Occipital lobe (tissue), 2 donors: ENCODE measurements around the gene MUS81. TPM values are rescaled to one million over a fixed set of nuclear protein-coding genes. Genes with fewer than 3 reads are reported as not detected.

Experiments
- DNase-seq: peaks from one replicate; lab custom pipeline; 2025; lab: John Stamatoyannopoulos, UW
- total RNA-seq: library from RNA; depleted of rRNA; stranded (reverse); fragments of >200 nt; gene quantifications from one replicate; pipeline ENCODE4 v1.2.3, GENCODE V29; 2014

The MUS81 gene
- total RNA-seq, 1 donor from 2014 or later, result 45.9 TPM

DNA sequence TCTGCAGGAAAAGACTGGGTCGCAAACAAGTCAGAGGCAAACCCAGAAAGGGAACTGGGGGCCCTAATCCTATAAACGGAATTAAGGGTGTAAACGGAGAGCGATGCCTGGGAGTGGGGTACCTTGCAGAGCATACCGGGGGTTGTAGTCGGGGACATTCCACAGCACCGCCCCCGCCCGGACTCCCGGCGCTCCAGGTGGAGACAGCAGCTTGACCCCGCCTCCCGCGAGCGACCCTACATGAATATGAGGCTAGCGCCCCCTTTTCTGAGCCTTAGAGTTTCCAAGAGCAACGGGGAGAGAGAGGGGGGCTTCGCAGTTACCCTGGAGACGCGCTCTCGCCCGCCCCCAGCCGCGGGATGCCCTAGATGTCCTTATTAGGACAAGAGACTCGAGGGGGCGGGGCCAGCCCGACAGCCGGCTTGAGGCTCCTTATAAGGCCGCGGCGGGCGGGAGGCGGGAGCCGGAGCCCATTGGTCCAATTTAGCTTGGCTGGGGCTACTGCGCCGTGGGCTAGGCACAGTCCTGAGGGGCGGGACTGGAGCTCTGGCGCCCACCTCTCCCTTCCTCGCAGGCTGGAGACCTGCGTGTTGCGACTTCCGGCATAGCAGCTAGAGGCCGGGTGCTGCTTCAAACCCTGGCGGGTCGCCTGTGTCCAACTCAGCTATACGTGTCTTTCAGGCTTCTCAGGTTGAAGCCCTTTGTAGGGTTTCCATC is 980 bp upstream of the MUS81 start:
- DNase-seq, result peak; percentile 96

DNA sequence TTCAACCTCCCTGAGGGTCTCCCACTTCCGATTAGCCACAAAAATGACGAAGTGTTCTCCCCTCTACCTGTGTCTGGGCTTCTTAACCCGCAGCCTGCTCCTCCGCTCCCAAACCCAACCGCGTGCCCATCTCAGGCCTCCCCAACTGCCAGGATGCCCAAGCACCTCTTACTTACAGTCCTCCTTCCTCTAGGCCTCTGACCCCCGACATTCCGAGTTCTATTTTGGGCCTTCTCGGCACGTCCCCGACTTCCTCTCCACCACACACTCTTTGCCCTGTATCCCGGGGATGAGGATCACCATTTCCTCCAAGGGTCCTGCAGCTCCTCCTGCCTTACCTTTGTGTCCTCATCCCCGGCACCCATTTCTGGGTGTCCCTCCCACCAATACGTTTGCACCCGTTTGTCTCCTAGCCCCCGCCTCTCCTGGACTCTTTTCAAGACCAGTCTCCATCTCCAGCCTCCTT is 388 bp upstream of the MUS81 start:
- no peak for DNase-seq

DNA sequence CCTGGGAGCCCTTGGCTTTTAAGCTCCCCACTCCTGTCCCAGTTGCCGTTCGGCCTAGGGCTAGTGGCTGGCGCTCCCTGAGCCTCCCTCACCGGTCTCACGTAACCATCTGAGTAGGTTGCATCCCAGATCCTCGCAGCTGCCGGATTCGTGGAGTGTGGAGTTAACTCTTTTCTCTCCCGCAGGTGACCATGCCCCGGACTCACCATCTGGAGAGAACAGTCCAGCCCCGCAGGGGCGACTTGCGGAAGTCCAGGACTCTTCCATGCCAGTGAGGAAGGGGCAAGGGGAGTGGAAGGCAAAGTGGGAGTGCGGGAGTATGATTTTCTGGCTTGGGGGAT is 902 bp downstream of the MUS81 start:
- no peak for DNase-seq

DNA sequence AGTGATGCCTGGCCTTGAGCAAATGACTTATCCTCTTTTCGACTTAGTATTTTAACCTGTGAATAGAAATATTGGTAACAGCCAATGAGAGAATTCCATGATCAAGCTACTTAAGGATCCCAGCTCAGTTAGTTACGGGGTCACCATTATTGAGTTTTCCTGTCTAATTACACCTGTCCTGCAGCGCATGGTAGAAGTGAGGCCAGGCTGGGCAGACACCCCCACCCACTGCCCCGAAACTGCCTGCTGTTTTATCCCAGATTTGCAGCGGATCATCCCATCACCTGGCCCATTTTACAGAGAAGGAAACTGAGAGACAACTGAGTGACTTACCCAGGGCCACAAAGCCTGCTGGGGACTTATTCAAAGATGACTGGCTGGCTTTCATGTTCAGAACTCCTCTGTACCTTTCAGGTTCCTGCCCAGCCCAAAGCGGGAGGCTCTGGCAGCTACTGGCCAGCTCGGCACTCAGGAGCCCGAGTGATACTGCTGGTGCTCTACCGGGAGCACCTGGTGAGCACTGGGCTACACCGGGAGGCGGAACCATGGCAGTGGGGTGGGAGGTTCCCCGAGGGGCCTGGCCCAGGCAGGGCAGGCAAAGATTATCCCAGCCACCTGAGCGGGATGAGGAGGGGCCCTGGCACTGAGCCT is 1.4 kb downstream of the MUS81 start:
- no peak for DNase-seq

DNA sequence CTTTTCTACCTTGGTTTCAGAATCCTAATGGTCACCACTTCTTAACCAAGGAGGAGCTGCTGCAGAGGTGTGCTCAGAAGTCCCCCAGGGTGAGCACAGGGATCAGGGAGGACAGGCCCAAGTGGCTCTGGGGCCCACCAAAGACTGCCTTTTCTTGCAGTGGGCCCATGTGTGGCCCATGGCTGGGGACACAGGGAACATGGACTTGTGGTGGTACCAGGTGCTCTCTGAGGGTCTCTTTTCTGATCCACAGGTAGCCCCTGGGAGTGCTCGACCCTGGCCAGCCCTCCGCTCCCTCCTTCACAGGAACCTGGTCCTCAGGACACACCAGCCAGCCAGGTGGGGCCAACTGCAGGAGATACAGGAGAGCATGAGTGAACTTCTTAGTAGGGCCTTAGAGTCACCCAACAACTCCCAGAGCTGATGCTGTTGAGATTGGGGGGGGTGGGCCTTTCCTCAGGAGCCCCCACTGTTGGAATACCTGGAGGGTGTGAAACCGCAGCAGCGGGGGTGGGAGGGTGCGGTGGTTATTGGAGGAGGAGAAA is 2.0 kb downstream of the MUS81 start:
- no peak for DNase-seq

DNA sequence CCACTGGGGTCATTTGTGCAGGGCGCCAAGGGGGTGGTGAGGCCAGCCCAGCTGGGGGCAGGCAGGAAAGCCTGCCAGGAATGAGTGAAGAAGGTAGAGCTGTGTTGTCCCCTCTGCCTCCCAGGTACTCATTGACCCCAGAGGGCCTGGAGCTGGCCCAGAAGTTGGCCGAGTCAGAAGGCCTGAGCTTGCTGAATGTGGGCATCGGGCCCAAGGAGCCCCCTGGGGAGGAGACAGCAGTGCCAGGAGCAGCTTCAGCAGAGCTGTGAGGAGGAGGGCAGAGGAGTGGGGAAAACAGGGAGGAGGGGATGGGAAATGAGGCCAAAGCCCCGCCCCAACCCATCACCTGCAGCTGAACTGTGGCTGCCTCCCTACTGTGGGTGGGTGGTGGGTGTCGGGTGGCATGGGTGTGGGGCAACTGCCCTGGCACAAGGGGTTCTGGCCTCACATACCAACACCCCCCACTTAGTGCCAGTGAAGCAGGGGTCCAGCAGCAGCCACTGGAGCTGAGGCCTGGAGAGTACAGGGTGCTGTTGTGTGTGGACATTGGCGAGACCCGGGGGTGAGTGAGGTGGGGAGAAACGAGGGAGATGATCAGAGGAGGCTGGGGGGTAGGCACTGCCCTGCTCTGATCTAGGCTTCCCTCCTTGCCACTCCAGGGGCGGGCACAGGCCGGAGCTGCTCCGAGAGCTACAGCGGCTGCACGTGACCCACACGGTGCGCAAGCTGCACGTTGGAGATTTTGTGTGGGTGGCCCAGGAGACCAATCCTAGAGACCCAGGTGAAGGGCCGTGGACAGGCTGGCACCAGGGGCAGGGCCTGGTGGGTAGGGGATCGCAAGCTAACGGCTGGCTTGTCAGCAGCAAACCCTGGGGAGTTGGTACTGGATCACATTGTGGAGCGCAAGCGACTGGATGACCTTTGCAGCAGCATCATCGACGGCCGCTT is 3.0 kb downstream of the MUS81 start:
- DNase-seq, result no peak

DNA sequence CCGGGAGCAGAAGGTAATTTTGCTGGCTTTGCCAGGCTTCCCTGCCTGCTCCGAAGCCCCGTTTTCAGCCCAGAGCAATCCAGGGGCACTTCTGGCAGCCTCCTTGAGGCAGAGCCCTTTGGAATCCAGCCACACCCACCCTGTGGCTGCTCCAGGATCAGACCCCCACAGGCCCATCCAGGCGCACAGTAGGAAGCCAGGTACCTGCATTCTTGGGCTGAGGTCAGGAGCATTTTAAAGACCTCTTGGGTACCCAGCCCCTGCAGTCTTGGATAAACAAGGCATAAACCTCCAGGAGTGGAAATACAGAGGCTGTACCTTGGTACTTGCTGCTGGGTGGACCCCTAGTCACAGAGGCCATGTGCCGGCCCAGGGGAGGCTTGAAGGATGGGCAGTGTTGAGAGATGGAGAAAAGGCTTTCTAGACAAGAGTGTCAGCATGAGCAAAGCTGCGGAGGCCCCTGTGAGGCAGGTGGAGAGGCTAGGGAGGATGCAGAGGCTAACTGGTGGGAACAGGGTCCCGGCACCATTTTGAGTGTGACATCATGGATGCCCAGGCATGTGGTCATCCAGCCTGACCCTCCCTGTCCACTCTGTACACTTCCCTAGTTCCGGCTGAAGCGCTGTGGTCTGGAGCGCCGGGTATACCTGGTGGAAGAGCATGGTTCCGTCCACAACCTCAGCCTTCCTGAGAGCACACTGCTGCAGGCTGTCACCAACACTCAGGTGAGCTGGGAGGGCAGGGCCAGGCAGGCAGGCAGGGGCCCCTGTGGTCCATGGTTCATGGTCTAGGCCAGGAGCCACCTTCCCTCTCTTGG is 3.9 kb downstream of the MUS81 start:
- DNase-seq, result no peak

DNA sequence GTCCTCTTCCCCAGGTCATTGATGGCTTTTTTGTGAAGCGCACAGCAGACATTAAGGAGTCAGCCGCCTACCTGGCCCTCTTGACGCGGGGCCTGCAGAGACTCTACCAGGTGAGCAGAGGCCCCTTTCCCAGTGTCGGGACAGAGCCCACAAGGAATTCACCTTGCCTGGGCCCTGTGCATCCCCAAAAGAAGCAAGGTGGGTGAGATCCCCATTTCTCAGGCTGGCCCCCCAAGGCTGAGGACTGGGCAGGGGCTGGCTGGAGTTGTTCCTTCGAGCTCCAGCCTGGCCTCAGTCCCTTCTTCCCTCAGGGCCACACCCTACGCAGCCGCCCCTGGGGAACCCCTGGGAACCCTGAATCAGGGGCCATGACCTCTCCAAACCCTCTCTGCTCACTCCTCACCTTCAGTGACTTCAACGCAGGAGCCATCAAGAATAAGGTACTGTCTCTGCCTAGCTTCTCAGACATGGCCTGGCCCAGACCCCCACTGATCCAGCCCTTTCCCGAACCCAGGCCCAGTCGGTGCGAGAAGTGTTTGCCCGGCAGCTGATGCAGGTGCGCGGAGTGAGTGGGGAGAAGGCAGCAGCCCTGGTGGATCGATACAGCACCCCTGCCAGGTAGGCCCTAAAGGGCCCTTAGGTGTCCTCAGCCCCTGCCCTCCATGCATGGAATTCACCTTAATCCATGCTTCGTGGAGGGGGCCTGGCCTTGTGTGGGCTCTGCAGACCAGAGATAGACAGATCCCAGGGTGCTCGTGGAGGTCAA is 4.7 kb downstream of the MUS81 start:
- no peak for DNase-seq

DNA sequence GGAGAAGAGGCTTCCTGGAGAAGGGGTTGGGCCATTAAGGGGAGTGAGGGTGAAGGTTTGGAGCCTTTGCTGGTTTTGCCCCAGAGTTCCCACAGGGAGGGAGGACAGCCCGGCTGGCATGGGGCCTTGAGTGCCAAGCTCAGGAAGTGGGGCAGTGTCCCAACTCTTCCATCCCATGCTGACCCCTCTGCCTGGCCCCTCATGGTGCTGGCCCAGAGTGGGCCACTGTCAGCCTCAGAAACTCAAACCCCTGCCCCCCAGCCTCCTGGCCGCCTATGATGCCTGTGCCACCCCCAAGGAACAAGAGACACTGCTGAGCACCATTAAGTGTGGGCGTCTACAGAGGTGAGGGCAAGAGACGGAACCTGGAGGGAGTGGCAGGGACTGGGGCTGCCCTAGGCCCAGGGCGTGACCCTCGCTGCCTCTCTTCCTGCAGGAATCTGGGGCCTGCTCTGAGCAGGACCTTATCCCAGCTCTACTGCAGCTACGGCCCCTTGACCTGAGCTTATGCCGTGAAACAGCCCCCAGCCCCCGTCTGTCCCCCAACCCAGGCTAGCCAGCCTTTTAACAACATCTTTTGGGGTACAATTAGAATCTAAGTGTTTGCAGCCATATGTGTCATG is 5.4 kb downstream of the MUS81 start:
- no peak for DNase-seq

DNA sequence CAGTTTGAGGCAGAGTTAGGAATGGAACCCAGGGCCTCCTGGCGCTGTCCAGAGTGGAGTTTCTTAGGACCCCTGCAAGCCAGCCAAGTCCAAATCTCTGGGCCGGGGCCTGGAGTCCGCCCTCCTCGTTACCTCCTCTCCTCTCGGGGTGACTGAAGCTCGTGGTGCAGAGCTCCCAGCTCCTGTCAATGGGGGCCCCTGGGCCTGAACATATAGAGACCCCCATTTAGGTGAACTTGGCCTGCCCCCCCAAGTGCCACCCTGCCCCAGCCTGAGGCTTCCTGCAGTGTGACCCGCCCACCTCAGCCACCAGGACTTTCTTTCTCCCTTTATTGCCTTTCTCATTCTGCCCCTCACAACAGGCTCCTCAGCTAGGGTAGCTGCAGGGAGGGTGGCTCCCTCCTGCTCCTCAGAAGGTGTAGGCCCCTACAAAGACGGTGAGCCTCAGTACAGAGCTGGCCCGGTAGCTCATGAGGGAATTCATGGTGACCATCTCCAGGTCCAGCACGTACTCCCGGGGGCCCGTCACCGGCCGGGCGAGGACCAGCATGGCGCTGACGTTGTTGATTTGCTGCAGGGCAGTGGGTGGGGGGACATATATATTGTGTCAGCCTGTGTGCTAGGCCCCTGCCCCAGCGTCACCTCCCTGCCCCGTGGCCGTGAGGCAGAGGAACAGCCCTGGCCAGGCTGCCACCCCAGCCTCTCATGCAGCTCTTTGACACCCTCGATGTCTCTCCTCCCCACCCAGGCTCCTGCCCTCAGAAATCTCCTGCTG is 6.5 kb downstream of the MUS81 start:
- no peak for DNase-seq

DNA sequence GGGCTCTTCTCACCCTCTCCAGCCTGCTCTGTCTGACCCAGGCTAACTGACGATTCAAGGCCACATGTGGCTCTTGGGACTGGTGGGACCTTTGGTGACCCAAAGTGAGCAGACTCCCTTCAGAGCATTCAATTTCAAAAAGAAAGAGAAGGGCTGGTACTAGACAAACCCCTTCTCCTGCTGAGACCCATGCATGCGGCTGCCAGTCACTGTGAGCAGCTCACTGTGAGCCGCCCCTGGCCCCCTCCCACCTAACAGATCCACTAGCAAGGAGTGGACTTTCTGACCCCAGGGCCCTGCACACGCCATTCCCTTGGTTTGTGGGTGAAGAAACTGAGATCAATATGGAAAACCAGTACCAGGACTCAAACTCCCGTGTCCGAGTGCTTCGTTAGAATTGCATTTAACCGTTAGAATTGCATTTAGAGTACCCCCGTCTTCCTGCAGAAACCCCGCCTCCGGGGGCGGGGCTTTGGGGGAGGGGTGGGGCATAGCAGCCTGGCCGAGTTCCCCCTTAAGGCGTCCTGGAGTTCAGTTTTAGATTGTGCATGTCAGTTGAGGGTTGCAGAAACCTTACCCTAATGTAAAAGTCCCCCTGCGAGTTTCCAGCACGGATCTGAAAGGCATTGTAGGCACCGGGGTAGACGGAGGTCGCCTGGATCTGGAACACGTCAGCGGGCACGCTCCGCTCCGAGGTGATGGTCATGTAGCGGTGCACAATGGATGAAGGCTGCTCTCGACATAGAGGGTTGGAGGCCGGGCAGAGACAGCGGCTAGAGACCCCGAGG is 7.2 kb downstream of the MUS81 start:
- DNase-seq, result no peak

DNA sequence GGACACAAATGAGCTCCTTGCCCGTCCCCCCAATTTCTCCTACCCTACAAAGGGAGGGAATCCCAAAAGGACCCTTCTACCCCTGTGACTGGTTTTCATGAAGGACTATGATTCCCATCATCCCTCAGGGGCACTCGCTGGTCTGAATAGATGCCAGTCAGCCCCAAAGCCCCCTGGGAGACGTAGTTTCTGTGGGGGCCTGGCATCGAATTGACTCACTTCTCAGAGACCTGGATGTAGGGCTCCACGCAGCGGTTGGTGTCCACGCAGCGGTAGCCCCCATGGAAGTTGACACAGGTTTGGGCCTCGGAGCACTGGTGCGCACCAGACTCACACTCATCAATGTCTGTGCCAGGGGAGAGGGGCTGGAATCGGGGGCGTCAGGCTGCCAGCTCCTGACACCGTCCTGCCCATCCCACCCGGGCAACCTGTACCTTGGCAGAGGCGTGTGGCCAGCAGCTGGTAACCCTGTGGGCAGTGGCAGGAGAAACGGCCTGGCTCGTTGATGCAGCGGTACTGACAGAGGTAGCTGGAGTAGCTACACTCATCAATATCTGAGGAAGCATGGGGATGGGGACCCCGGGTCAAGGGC is 7.9 kb downstream of the MUS81 start:
- peak; percentile 22 for DNase-seq

DNA sequence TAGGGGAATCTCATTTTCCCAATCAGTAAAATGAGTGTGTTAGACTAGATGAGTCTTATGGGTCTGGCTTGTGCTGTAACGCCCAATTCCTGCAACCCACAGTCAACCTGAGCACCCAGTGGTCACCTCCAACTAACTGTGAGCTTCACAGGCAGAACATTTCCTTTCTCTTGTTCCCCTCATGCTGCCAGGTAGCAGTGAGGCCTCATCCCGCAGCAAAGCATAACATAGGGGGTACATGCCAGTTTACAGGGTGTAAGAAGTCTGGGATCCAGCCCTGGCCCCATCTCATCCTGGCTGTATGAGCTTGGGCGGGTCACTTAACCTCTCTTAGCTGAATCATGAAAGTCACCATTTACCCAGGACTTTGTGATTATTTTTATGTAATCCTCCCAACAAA is 8.7 kb downstream of the MUS81 start:
- no peak for DNase-seq

DNA sequence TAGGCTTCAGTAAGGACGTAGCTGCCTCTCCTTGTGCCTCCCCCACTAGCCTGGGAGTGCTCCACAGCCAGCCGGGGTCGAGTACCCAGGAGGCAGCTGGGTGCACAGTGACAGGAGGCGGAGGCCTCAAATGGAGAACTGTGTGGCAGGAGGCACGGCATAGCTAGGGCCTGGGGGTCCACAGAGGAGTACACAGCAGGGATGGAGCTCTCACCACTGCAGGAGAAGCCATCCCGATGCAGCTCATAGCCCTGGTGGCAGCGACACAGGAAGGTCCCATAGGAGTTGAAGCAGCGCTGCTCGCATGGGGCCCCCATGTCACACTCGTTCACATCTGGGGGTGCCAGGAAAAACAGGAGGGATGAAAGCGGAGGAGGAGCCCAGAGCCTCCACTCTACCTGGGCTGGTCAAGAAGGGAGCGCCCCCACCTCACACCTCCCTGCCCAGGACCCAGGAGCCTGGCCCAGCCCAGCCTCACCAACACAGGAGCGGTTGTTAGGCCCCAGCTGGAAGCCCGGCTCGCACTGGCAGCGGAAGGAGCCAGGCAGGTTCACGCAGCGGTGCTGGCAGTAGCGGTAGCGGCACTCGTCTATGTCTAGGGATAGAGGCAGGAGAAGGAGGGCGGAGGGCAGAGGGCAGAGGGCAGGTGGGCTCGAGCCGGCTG is 9.5 kb downstream of the MUS81 start:
- no peak for DNase-seq

DNA sequence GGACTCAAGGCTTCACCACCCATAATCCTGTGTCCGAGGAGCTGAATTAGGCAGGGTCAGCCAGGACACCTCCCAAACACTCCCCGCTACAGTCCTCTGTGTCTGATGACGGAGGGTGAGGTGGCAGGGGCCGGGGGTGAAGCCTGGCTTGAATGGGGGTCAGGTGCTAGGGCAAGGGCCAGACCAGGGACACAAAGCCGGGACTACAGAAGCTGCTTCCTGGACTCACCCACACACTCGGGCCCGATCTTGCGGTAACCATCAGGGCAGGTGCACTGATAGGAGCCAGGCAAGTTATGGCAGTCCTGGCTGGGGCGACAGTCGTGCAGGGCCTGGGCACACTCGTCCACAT is 10.1 kb downstream of the MUS81 start:
- DNase-seq, result no peak

DNA sequence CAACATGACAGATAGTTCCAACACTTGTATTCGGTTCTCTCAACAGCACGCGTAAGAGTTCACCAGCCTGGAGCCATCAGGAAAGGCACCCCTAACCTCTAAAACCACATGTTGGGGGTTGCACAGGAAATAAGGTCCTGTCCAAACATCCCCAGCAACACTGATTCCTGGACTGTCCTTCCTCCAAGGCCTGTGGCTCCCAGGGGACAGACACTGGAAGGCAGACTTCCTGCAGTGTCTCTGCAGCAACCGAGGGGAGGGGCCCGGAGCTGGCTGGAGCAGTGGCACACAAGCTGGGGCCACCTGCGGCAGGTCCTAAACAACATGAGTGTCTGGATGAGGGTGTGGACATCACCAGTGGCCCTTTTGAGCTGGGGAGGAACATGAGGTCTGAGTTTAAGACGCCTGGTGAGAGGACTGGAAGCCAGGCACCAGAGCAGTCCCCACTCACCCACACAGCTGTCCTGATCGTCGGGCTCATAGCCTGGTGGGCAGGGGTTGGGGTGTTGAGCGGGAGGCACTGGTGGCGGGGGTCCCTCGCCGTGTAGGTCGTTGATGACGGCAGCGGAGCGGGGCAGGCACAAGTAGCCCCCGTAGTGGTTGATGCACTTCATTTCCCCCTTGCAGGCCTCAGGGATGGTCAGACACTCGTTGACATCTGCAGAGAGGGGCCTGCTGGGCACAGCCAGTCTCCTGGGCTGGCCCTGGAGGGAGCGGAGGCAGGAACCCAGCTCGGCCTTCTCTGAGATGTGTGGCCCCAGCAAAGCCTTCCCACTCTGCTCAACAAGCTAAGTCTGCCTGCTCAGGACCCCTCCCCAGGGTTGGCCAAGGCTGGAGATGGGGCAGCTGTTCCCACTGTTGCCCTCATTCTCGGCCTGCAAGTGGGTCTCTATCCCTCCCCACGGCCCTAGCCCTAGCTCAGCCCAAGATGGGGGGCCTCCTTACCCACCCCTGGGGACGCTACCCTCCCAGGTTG is 10.8 kb downstream of the MUS81 start:
- DNase-seq, result no peak
